ENCODE results near the gene CES1.
"Not testable (repeated sequence)": the region's sequence is repeated elsewhere in the genome, so short reads cannot be mapped to it uniquely, and the experiment has no call there.

Gene CES1

DNA sequence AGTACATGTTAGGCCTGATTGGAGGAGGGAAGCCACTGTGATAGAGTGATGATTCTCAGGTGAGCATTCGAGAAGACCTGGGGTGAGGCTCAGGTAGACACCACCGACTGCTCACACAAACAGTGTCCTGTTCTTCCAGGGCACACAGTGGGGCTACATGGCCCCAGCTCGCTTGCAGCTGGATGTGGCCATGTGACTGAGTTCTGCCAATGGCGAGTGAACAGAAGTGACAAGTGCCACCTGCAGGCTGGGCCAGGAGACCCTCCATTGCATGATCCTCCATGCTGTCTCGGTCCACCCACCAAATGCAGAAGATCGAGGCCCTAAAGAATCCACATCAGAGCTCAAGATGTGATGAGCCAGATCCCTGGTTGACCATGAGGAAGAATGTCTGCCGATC, 36.1 kb upstream of the CES1 start:
- no peak overlapping the region for H3K27ac ChIP-seq (ENCODE audit: low read length)
- H3K4me2 ChIP-seq (ENCODE audit: low read depth, low read length), result no peak overlapping the region
- H3K36me3 ChIP-seq (replicated peaks; ENCODE audit: insufficient read depth, low read length), result no peaks in the 10 kb centered on the region
- no peaks in the 10 kb centered on the region for H3F3A ChIP-seq (ENCODE audit: insufficient read depth, low read length)
- no peaks in the 10 kb centered on the region for H3K9me2 ChIP-seq (replicated peaks; ENCODE audit: insufficient read depth, low read length)
- H3K9me3 ChIP-seq (replicated peaks; ENCODE audit: insufficient read depth, low read length), result no peaks in the 10 kb centered on the region
- no peak for TF ChIP-seq EZH2 (optimal IDR thresholded peaks at IDR 0.05; ENCODE audit: low read depth, low read length)
- TF ChIP-seq, protein P1, sequence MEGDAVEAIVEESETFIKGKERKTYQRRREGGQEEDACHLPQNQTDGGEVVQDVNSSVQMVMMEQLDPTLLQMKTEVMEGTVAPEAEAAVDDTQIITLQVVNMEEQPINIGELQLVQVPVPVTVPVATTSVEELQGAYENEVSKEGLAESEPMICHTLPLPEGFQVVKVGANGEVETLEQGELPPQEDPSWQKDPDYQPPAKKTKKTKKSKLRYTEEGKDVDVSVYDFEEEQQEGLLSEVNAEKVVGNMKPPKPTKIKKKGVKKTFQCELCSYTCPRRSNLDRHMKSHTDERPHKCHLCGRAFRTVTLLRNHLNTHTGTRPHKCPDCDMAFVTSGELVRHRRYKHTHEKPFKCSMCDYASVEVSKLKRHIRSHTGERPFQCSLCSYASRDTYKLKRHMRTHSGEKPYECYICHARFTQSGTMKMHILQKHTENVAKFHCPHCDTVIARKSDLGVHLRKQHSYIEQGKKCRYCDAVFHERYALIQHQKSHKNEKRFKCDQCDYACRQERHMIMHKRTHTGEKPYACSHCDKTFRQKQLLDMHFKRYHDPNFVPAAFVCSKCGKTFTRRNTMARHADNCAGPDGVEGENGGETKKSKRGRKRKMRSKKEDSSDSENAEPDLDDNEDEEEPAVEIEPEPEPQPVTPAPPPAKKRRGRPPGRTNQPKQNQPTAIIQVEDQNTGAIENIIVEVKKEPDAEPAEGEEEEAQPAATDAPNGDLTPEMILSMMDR (IDR thresholded peaks at IDR 0.05; ENCODE audit: low read length), result no peak
- TF ChIP-seq EZH2phosphoT487 (IDR thresholded peaks at IDR 0.05; ENCODE audit: low read length), result no peak
- no peak overlapping the region for H2AFZ ChIP-seq (ENCODE audit: low read length)
- no peaks in the 10 kb centered on the region for H4K20me1 ChIP-seq (ENCODE audit: insufficient read depth, low read length)
- no peak overlapping the region for H3K9ac ChIP-seq (ENCODE audit: low read length)
- no peak for DNase-seq
- H3K27me3 ChIP-seq (replicated peaks; ENCODE audit: insufficient read depth, low read length), result no peaks in the 10 kb centered on the region
- H3K79me2 ChIP-seq (ENCODE audit: low read length), result no peaks in the 10 kb centered on the region
- no peak overlapping the region for H3K4me3 ChIP-seq (ENCODE audit: low read length)
- H3K4me1 ChIP-seq (ENCODE audit: low read length), result no peaks in the 10 kb centered on the region

DNA sequence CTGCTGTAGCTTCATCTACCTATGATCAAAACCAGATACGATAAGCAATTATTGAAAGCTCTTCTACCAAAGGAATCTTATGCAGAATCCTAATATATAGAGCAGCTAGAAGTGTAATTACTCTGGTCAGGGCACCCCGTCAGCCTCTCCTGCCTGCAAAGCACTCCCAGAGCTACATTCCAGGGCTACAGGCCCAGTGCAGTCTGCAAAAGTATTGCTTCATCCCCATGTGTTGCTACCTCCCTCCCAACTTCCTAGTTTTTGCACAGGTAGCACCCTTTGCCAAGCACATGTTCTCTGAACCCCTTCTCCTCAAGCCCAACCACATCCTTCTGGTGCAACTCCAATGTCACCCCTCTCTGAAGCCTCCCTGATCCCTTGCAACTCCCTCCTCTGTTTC, 35.2 kb upstream of the CES1 start:
- Histone ChIP-seq H3K79me2 (ENCODE audit: low read length) (no peaks in the 10 kb centered on the region), H3K27me3 (replicated peaks; ENCODE audit: insufficient read depth, low read length) (no peaks in the 10 kb centered on the region), H3K9me3 (replicated peaks; ENCODE audit: insufficient read depth, low read length) (no peaks in the 10 kb centered on the region), H3K4me1 (ENCODE audit: low read length) (no peaks in the 10 kb centered on the region), H4K20me1 (ENCODE audit: insufficient read depth, low read length) (no peaks in the 10 kb centered on the region), H3K4me2 (ENCODE audit: low read depth, low read length) (no peak overlapping the region), H3K4me3 (ENCODE audit: low read length) (no peak overlapping the region), H2AFZ (ENCODE audit: low read length) (no peak overlapping the region), H3K9ac (ENCODE audit: low read length) (no peak overlapping the region), H3K27ac (ENCODE audit: low read length) (no peak overlapping the region), H3K9me2 (replicated peaks; ENCODE audit: insufficient read depth, low read length) (no peaks in the 10 kb centered on the region), H3K36me3 (replicated peaks; ENCODE audit: insufficient read depth, low read length) (no peaks in the 10 kb centered on the region), H3F3A (ENCODE audit: insufficient read depth, low read length) (no peaks in the 10 kb centered on the region)
- TF ChIP-seq, protein P1 (IDR thresholded peaks at IDR 0.05; ENCODE audit: low read length), result no peak
- TF ChIP-seq EZH2phosphoT487 (IDR thresholded peaks at IDR 0.05; ENCODE audit: low read length) (no peak), EZH2 (optimal IDR thresholded peaks at IDR 0.05; ENCODE audit: low read depth, low read length) (no peak)
- DNase-seq, result no peak

- TF ChIP-seq EZH2 (optimal IDR thresholded peaks at IDR 0.05; ENCODE audit: low read depth, low read length) (no peak), EZH2phosphoT487 (IDR thresholded peaks at IDR 0.05; ENCODE audit: low read length) (no peak)
- TF ChIP-seq, protein P1 (IDR thresholded peaks at IDR 0.05; ENCODE audit: low read length), result no peak
- no peak overlapping the region for H3K27ac ChIP-seq (ENCODE audit: low read length)
- no peak overlapping the region for H2AFZ ChIP-seq (ENCODE audit: low read length)
- H3K79me2 ChIP-seq (ENCODE audit: low read length), result no peaks in the 10 kb centered on the region
- no peaks in the 10 kb centered on the region for H3K4me1 ChIP-seq (ENCODE audit: low read length)
- H3K9me3 ChIP-seq (replicated peaks; ENCODE audit: insufficient read depth, low read length), result no peaks in the 10 kb centered on the region
- no peak overlapping the region for H3K4me3 ChIP-seq (ENCODE audit: low read length)
- no peaks in the 10 kb centered on the region for H3F3A ChIP-seq (ENCODE audit: insufficient read depth, low read length)
- no peak for DNase-seq
- H3K9ac ChIP-seq (ENCODE audit: low read length), result no peak overlapping the region
- H3K9me2 ChIP-seq (replicated peaks; ENCODE audit: insufficient read depth, low read length), result no peaks in the 10 kb centered on the region
- H3K27me3 ChIP-seq (replicated peaks; ENCODE audit: insufficient read depth, low read length), result no peaks in the 10 kb centered on the region
- no peaks in the 10 kb centered on the region for H4K20me1 ChIP-seq (ENCODE audit: insufficient read depth, low read length)
- H3K36me3 ChIP-seq (replicated peaks; ENCODE audit: insufficient read depth, low read length), result no peaks in the 10 kb centered on the region
- no peak overlapping the region for H3K4me2 ChIP-seq (ENCODE audit: low read depth, low read length)
Measured at GRCh38 chr16:55861288-55861687, 28.4 kb upstream of the CES1 start.

- not testable (repeated sequence) for H3K27ac ChIP-seq (ENCODE audit: low read length); H3K27me3 ChIP-seq (replicated peaks; ENCODE audit: insufficient read depth, low read length); DNase-seq; H3K9me3 ChIP-seq (replicated peaks; ENCODE audit: insufficient read depth, low read length); H3K4me3 ChIP-seq (ENCODE audit: low read length); H3K79me2 ChIP-seq (ENCODE audit: low read length); H3K4me2 ChIP-seq (ENCODE audit: low read depth, low read length); H3K9me2 ChIP-seq (replicated peaks; ENCODE audit: insufficient read depth, low read length); H4K20me1 ChIP-seq (ENCODE audit: insufficient read depth, low read length); H3K4me1 ChIP-seq (ENCODE audit: low read length); H3F3A ChIP-seq (ENCODE audit: insufficient read depth, low read length); H3K36me3 ChIP-seq (replicated peaks; ENCODE audit: insufficient read depth, low read length); H3K9ac ChIP-seq (ENCODE audit: low read length); H2AFZ ChIP-seq (ENCODE audit: low read length)
Measured at GRCh38 chr16:55857650-55858049, 24.8 kb upstream of the CES1 start.

Data from MM.1S (cell line).